IMR-90 (cell line): ENCODE measurements around the gene PTPRN2. TPM values are rescaled to one million over a fixed set of nuclear protein-coding genes. Genes with fewer than 3 reads are reported as not detected.

Source experiments
- ATAC-seq: fragments of 200-7000 bp; cut with Tn5 transposase; 2 replicates; pipeline ENCODE4 v1.9.1; 2020; ENCODE audit warnings: low read depth, mild to moderate bottlenecking, moderate library complexity
- BruUV-seq: library from RNA; stranded (reverse); fragments of 400-500 nt; replicated peaks from 2 replicates; lab custom pipeline; 2021; lab: Mats Ljungman, UMichigan
- CTCF ChIA-PET: fragments of 300-600 bp; formaldehyde crosslinking; extraction: SDS; loops from one replicate; lab custom pipeline; 2021; ENCODE audit warnings: antibody characterized with exemption; lab: Yijun Ruan, JAX
- POLR2A ChIA-PET: fragments of 300-600 bp; sonication (Branson Sonifier 250); formaldehyde crosslinking; loops from one replicate; lab custom pipeline; 2022; ENCODE audit warnings: antibody characterized with exemption; ENCODE audit not compliant: unreplicated experiment; lab: Charles Lee
- DNase-seq: peaks from one replicate; pipeline ENCODE4 v3.0.0; 2013
- H2AFZ ChIP-seq: replicated peaks from 2 replicates; pipeline ENCODE3; 2013; ENCODE audit warnings: low read length, mild to moderate bottlenecking; ENCODE audit not compliant: poor library complexity
- H2AK5ac ChIP-seq: 2 replicates; pipeline ENCODE4 v1.6.1; 2013; ENCODE audit warnings: low read depth, low read length, inconsistent platforms
- H2AK9ac ChIP-seq: replicated peaks from 2 replicates; pipeline ENCODE3; 2013; ENCODE audit warnings: mild to moderate bottlenecking, low read depth, low read length, moderate library complexity; ENCODE audit not compliant: poor library complexity
- H2BK120ac ChIP-seq: 2 replicates; pipeline ENCODE4 v1.6.1; 2013; ENCODE audit warnings: low read depth, low read length, inconsistent platforms
- H2BK15ac ChIP-seq: 3 replicates; pipeline ENCODE4 v1.6.1; 2013; ENCODE audit warnings: low read depth, low read length, inconsistent platforms
- H2BK20ac ChIP-seq: 2 replicates; pipeline ENCODE4 v1.6.1; 2013; ENCODE audit warnings: low read depth, mild to moderate bottlenecking, inconsistent platforms, low read length, moderate library complexity
- H2BK5ac ChIP-seq: 2 replicates; pipeline ENCODE4 v1.6.1; 2013; ENCODE audit warnings: mild to moderate bottlenecking, low read depth, low read length, inconsistent platforms; ENCODE audit not compliant: poor library complexity, severe bottlenecking
- H3K14ac ChIP-seq: replicated peaks from 2 replicates; pipeline ENCODE4 v1.6.1; 2013; ENCODE audit warnings: low read depth, low read length, inconsistent platforms
- H3K18ac ChIP-seq: 2 replicates; pipeline ENCODE4 v1.6.1; 2013; ENCODE audit warnings: low read depth, low read length, control low read depth
- H3K23ac ChIP-seq: 2 replicates; pipeline ENCODE4 v1.6.1; 2013; ENCODE audit warnings: low read depth, low read length, inconsistent platforms
- H3K27ac ChIP-seq: 2 replicates; pipeline ENCODE4 v1.5.1; 2013; ENCODE audit warnings: mild to moderate bottlenecking, control low read depth, low read length; ENCODE audit not compliant: insufficient read depth
- H3K27me3 ChIP-seq: 2 replicates; pipeline ENCODE4 v1.6.1; 2013; ENCODE audit warnings: low read length; ENCODE audit not compliant: control insufficient read depth, insufficient read depth
- H3K36me3 ChIP-seq: 2 replicates; pipeline ENCODE4 v1.6.1; 2013; ENCODE audit warnings: low read length, mixed read lengths; ENCODE audit not compliant: control insufficient read depth, insufficient read depth
- H3K4ac ChIP-seq: 2 replicates; pipeline ENCODE4 v1.6.1; 2013; ENCODE audit warnings: low read depth, low read length, inconsistent platforms
- H3K4me1 ChIP-seq: 2 replicates; pipeline ENCODE4 v1.6.1; 2013; ENCODE audit warnings: low read length, mixed read lengths; ENCODE audit not compliant: control insufficient read depth, insufficient read depth
- H3K4me2 ChIP-seq: 2 replicates; pipeline ENCODE4 v1.6.1; 2013; ENCODE audit warnings: low read depth, mild to moderate bottlenecking, control low read depth, low read length, moderate library complexity
- H3K4me3 ChIP-seq: 2 replicates; pipeline ENCODE4 v1.5.1; 2013; ENCODE audit warnings: low read depth, mild to moderate bottlenecking, control low read depth, low read length, moderate library complexity; ENCODE audit not compliant: insufficient read depth
- H3K56ac ChIP-seq: 2 replicates; pipeline ENCODE4 v1.6.1; 2013; ENCODE audit warnings: low read length, inconsistent platforms; ENCODE audit not compliant: insufficient read depth; ENCODE audit errors: extremely low read depth
- H3K79me1 ChIP-seq, 2 experiments: 2 replicates each; pipeline ENCODE4 v1.6.1; 2013; ENCODE audit warnings: low read length in 2 of 2, inconsistent platforms in 1 of 2, low read depth in 1 of 2
- H3K9ac ChIP-seq: 2 replicates; pipeline ENCODE4 v1.6.1; 2013; ENCODE audit warnings: low read depth, low read length, control low read depth
- H3K9me1 ChIP-seq: 2 replicates; pipeline ENCODE4 v1.6.1; 2013; ENCODE audit warnings: low read length, inconsistent platforms; ENCODE audit not compliant: insufficient read depth
- H3K9me3 ChIP-seq: 2 replicates; pipeline ENCODE4 v1.6.1; 2013; ENCODE audit warnings: low read length; ENCODE audit not compliant: control insufficient read depth, insufficient read depth
- H4K20me1 ChIP-seq: 2 replicates; pipeline ENCODE4 v1.6.1; 2013; ENCODE audit warnings: low read length, inconsistent platforms; ENCODE audit not compliant: insufficient read depth
- H4K5ac ChIP-seq: 2 replicates; pipeline ENCODE4 v1.6.1; 2013; ENCODE audit warnings: mild to moderate bottlenecking, low read depth, low read length, control low read depth
- H4K8ac ChIP-seq, 2 experiments: 2 replicates each; pipeline ENCODE4 v1.6.1; 2013; ENCODE audit warnings: low read depth in 2 of 2, low read length in 2 of 2, control low read depth in 1 of 2, inconsistent platforms in 1 of 2
- H4K91ac ChIP-seq: 2 replicates; pipeline ENCODE4 v1.6.1; 2013; ENCODE audit warnings: low read depth, low read length, inconsistent platforms; ENCODE audit not compliant: insufficient read depth
- BHLHE40 ChIP-seq: fragments of 150-350 bp; IDR thresholded peaks from 2 replicates; pipeline ENCODE4 v1.6.1; 2016; ENCODE audit warnings: mild to moderate bottlenecking, low read depth, low read length
- CEBPB ChIP-seq: IDR thresholded peaks from 2 replicates; pipeline ENCODE4 v1.6.1; 2012; ENCODE audit warnings: low read depth, low read length, improper control_type of control experiment
- CHD1 ChIP-seq: IDR thresholded peaks from 2 replicates; pipeline ENCODE4 v1.6.1; 2012; ENCODE audit warnings: low read depth, low read length, improper control_type of control experiment
- CTCF ChIP-seq: conservative IDR thresholded peaks from 2 replicates; pipeline ENCODE4 v1.5.1; 2012; ENCODE audit warnings: mild to moderate bottlenecking, low read depth, low read length, improper control_type of control experiment
- FOS ChIP-seq: fragments of 150-350 bp; IDR thresholded peaks from 2 replicates; pipeline ENCODE4 v1.6.1; 2016; ENCODE audit warnings: low read depth, low read length
- MAZ ChIP-seq: IDR thresholded peaks from 2 replicates; pipeline ENCODE4 v1.6.1; 2012; ENCODE audit warnings: low read depth, mild to moderate bottlenecking, low read length, improper control_type of control experiment, moderate library complexity, borderline replicate concordance
- POLR2A ChIP-seq: IDR thresholded peaks from 2 replicates; pipeline ENCODE4 v1.6.1; 2012; ENCODE audit warnings: mild to moderate bottlenecking, low read depth, low read length
- RAD21 ChIP-seq: IDR thresholded peaks from 2 replicates; pipeline ENCODE4 v1.6.1; 2012; ENCODE audit warnings: low read length, improper control_type of control experiment
- RCOR1 ChIP-seq: IDR thresholded peaks from 2 replicates; pipeline ENCODE4 v1.6.1; 2012; ENCODE audit warnings: mild to moderate bottlenecking, low read length, improper control_type of control experiment; ENCODE audit not compliant: insufficient replicate concordance
- RFX5 ChIP-seq: IDR thresholded peaks from 2 replicates; pipeline ENCODE4 v1.8.0; 2012; ENCODE audit warnings: low read depth, mild to moderate bottlenecking, low read length, moderate library complexity
- USF2 ChIP-seq: fragments of 150-350 bp; IDR thresholded peaks from 2 replicates; pipeline ENCODE4 v1.6.1; 2017; ENCODE audit warnings: mild to moderate bottlenecking, antibody characterized with exemption, low read length, low read depth
- WGBS, 2 experiments: methylation state at CpG; one replicate each; pipeline versions ENCODE4 v1.1.5 to v1.1.7; 2013; ENCODE audit warnings: missing lambda C conversion rate in 2 of 2; ENCODE audit not compliant: insufficient read length in 1 of 2; ENCODE audit errors: extremely low coverage in 2 of 2; 5-methylcytosine and 5-hydroxymethylcytosine counted together
- dilution Hi-C: fragments of 300-500 bp; cut with HindIII; formaldehyde crosslinking; loops from one replicate; pipeline ENCODE4 v1.14.3; 2018; ENCODE audit warnings: low sequenced_read_pairs; ENCODE audit not compliant: unreplicated experiment
- in situ Hi-C: fragments of 300-500 bp; cut with MboI; formaldehyde crosslinking; loops from 3 replicates; pipeline ENCODE4 v1.14.3; 2019; ENCODE audit warnings: low sequenced_read_pairs, inconsistent platforms, mixed read lengths
- intact Hi-C: fragments of 100-400 bp; cut with micrococcal nuclease; formaldehyde crosslinking; loops from 2 replicates; pipeline ENCODE4 v1.10.0; 2022
- polyA plus RNA-seq, 3 experiments: library from polyadenylated mRNA; depleted of rRNA; stranded (reverse); fragments of >200 nt; gene quantifications; 2 replicates each; pipeline ENCODE4 v1.2.3, GENCODE V29; 2012; ENCODE audit warnings: low replicate concordance in 1 of 3
- total RNA-seq: library from RNA; depleted of rRNA; stranded (reverse); fragments of >200 nt; gene quantifications from 2 replicates; pipeline ENCODE4 v1.2.3, GENCODE V29; 2012
- TF ChIP-seq, protein P1 (sequence below): fragments of 150-350 bp; IDR thresholded peaks from 2 replicates; pipeline ENCODE4 v1.6.1; 2016; ENCODE audit warnings: low read depth, mild to moderate bottlenecking, low read length, moderate library complexity, borderline replicate concordance

PTPRN2 gene
- total and polyA plus RNA-seq, 2 of the 4 experiments (the other 2 are of a cell fraction) = 0.03 TPM; not detected in 1

DNA sequence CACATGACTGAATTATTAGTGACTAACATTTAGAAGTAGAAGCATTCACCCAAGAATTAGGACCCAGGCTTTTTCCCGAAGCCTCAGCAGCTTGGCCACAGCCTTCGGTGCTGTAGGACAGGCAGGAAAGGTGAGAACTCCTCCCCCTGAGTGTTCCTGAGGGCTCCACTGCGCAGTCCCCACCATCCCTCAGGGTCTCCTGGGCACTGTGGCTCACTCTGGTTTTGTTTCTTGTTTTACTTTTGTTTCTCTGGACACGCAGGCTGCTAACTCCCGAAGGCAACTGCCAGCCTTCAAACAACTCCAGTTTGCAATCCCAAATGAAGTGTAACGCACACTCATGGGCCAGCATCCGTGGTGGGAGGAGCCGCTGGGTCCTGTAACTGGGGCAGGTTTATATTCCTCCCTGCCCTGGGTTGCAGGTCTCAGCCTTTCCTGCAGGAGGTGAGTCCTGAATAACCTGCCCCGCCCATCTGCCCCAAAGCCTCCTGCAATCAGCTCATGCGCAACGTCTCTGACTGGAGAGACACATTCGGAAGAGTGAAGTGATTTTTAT, 492.9 kb downstream of the PTPRN2 start:
- Histone ChIP-seq H2AK5ac (no peak overlapping the region), H3K4ac (no peak overlapping the region), H3K4me3 (no peak overlapping the region), H2BK20ac (no peak overlapping the region), H3K18ac (no peak overlapping the region), H2BK5ac (no peak overlapping the region), H3K23ac (no peak overlapping the region), H3K4me2 (no peak overlapping the region), H3K14ac (no peak overlapping the region), H2BK15ac (no peak overlapping the region), H3K56ac (no peak overlapping the region), H2AK9ac (no peak overlapping the region), H3K9ac (no peak overlapping the region), H3K27ac (no peak overlapping the region), H3K9me1 (no peaks in the 10 kb centered on the region), H3K79me1 (no peaks in the 10 kb centered on the region), H3K27me3 (no peaks in the 10 kb centered on the region), H4K20me1 (no peaks in the 10 kb centered on the region), H3K36me3 (no peaks in the 10 kb centered on the region), H2BK120ac (no peak overlapping the region), H4K5ac (no peak overlapping the region), H2AFZ (no peak overlapping the region), H3K9me3 (peaks cover 27% of the 10 kb centered on the region), H4K91ac (no peak overlapping the region), H3K4me1 (no peaks in the 10 kb centered on the region), H4K8ac (no peak overlapping the region)
- no CpG with 5 or more reads among the region's 12 CpGs for WGBS, 2 experiments
- dilution Hi-C loops (no loop called here), in situ Hi-C loops (no loop called here), intact Hi-C loops (no loop called here)
- DNase-seq (no peak), ATAC-seq (no peak)
- CTCF ChIA-PET = no interaction called here
- POLR2A ChIA-PET = no interaction called here
- no TSS peak for BruUV-seq
- TF ChIP-seq BHLHE40 (no peak), RAD21 (no peak), CHD1 (no peak), POLR2A (no peak), RFX5 (no peak), USF2 (no peak), RCOR1 (no peak), CEBPB (no peak), FOS (no peak), MAZ (no peak), CTCF (no peak)
- TF ChIP-seq, protein P1, sequence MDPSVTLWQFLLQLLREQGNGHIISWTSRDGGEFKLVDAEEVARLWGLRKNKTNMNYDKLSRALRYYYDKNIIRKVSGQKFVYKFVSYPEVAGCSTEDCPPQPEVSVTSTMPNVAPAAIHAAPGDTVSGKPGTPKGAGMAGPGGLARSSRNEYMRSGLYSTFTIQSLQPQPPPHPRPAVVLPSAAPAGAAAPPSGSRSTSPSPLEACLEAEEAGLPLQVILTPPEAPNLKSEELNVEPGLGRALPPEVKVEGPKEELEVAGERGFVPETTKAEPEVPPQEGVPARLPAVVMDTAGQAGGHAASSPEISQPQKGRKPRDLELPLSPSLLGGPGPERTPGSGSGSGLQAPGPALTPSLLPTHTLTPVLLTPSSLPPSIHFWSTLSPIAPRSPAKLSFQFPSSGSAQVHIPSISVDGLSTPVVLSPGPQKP = no peak
